IPS DF 4.7 (cell line): Measurements from ENCODE around the gene NDUFB8.

Experiments used
- DNase-seq: peaks from one replicate; pipeline ENCODE4 v3.0.0-alpha.2; 2013; ENCODE audit warnings: low spot score; ENCODE audit errors: extremely low read depth

NDUFB8 gene

GRCh38 chr10:100507357-100507732 is 22.3 kb downstream of the NDUFB8 start:
- DNase-seq: no peak

DNA sequence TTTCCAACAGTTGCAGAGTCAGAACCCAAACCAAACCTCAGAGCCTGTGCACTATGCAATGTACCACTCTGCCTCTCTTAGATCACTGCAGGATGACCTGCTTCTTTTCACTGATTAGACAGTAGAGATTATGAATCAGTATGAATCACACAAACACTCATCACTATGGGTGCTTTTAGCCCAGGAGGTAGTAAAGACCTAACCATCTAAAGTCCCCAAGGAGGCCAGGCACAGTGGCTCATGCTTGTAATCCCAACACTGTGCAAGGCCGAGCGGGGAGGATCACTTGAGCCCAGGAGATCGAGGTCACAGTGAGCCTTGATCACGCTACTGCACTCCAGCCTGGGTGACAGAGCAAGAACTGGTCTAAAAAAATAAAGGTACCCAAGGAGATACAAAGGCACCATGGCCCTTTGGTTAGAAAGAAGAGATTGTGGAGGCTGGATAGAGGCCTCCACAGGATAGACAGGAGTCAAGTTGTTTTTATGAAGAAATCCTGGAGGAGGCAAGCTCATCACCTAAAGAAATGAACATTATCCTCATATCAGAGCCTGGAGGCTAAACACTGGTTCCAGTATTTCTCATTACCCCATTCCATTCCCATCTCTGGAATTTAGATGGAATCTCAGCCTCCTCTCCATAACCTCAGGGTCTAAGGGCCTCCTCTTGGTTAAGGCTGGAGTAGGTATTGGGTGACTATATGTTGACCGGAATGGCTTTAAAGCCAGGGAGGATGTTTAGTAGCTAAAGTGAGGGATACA is 22.9 kb downstream of the NDUFB8 start:
- DNase-seq: no peak

DNA sequence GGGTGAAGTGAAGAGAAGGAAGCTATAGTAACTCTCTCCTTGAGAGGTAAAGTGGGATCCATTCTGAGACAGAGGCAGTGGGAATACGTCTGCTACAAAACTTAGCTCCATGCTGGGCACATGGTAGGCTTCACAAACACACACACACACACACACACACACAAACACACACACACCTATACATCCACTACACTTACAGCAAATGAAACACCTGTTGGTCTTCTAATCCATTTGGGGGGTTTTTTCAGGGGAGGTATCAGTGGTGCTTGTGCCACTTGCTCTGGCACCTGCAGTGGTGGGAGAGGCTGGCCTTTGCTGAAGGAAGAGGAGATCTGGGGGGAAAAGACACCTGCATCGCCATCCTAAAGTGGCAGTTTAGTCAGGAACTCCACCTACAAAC is 24.5 kb downstream of the NDUFB8 start:
- DNase-seq: no peak

DNA sequence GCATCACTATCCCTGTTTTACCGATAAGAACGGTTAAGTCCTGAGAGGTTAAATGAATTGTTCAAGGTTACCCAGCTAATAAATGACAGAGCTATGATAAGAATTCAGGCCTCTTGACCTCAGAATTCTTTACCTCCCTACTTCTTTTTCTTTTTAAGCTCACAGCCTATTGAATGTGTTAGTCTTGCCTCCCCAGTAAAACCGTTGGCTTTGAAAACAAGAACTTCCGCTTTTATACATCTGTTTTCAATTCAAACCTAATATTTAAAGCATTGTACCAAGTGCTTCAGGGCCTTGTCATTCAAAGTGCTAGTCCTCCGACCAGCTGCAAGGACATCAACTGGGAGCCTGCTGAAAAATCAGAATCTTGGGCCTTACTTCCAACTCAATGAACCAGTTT is 25.6 kb downstream of the NDUFB8 start:
- DNase-seq: no peak

GRCh38 chr10:100502926-100503494 is 26.7 kb downstream of the NDUFB8 start:
- DNase-seq: no peak

DNA sequence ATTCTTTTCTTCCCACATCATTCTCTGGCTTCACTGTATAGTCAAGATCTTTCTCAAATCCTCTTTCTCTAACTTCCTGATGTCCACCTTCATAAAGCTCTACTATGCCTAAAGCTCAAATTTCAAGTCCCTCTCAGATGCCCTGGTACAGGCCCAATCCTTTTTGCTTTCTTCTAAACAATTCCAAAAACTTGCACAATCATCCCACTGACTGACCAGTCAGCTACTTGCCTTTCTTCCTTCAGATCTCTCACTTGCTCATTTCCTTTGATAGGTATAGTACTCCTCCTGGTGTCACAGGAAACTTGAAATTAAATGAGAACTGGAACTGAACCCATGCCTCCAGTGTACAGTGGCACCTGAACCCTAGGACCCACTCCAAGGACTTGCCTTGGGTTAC is 28.2 kb downstream of the NDUFB8 start:
- DNase-seq: no peak

- no peak for DNase-seq
Observed at GRCh38 chr10:100498059-100498458, 31.6 kb downstream of the NDUFB8 start.

DNA sequence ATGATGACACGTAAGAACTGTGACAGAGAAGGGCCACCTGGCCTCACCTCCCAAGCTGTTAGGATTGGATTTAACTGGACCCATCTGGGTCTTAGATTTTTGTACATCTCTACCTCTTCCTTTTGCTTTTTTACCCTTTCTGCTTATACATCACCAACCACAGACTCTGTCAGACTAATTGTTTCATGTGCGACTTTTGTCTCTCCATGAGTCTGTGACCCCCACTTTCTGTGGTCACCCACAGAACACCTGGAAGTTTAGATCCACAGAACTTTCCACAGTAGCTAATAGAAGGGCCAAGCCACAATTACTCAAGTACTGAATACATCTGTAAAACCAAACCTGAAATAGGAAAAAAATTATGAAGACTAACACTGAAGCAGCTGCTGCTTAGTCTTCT is 33.1 kb downstream of the NDUFB8 start:
- no peak for DNase-seq

- DNase-seq: no peak
Observed at GRCh38 chr10:100490531-100490930, 39.1 kb downstream of the NDUFB8 start.

DNA sequence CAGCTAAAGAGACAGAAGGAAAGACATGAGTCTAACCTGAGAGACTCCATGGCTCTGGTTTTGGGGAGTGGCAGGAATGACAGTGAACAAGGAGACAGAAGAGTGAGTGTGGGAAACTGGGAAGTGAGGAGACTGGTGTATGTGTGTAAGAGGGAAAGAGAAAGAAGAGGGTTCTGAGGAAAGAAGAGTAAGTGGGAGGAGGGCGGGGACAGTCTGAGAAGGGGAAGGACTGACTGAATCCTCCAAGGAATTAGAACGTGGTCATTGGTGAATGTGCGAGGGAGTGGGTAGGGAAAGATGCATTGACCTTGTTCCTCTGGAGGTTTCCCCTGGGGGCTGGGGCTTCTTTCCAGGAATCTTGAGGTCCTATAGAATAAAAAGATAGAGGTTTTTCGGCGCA is 40.3 kb downstream of the NDUFB8 start:
- DNase-seq: no peak

DNA sequence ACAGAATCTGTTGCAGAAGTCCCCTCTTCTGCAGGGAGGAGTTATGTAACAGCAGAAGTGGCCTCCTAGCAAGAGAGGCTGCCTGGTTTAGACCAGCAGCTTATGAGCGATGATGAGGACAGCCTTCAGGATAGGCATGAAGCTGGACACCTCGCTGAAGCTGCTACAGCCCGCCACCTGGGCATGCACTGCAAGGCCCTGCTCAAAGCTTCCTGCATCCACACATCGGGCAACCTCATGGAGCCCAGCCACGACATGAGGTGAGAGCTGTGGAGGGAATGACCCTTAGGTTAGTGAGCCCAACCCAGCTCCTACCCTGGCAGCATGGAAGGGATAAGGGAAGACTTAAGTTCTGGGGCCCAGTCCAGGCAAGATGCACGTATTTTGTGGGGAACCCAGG is 42.1 kb downstream of the NDUFB8 start:
- DNase-seq: no peak

- peak; percentile 51 for DNase-seq
Observed at GRCh38 chr10:100485801-100486495, 43.7 kb downstream of the NDUFB8 start.

GRCh38 chr10:100485366-100485765 is 44.3 kb downstream of the NDUFB8 start:
- DNase-seq: no peak

GRCh38 chr10:100483876-100484666 is 45.6 kb downstream of the NDUFB8 start:
- no peak for DNase-seq

GRCh38 chr10:100482834-100483185 is 46.9 kb downstream of the NDUFB8 start:
- DNase-seq: no peak

- peak; percentile 44 for DNase-seq
Observed at GRCh38 chr10:100482181-100482833, 47.4 kb downstream of the NDUFB8 start.

GRCh38 chr10:100481462-100482081 is 48.1 kb downstream of the NDUFB8 start:
- DNase-seq: peak; percentile 91

GRCh38 chr10:100480002-100480401 is 49.7 kb downstream of the NDUFB8 start:
- no peak for DNase-seq

DNA sequence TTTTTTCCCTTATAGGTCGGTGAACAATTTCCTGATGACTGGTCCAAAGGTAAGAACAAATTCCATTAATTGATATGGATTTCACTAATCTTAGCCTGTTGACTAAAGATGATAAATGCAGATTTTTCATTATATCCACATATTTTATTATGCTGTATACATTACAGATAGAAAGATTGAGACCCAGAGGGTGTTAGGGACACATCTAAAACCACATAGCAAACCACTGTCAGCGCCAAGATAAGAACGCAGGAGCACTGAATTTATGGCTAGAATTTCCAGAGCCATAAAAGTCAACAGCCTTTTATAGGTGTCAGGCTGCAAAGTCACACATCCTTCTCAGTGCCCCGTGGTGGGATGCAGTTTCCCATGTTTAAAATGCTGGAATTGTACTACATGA is 50.6 kb downstream of the NDUFB8 start:
- DNase-seq: no peak

DNA sequence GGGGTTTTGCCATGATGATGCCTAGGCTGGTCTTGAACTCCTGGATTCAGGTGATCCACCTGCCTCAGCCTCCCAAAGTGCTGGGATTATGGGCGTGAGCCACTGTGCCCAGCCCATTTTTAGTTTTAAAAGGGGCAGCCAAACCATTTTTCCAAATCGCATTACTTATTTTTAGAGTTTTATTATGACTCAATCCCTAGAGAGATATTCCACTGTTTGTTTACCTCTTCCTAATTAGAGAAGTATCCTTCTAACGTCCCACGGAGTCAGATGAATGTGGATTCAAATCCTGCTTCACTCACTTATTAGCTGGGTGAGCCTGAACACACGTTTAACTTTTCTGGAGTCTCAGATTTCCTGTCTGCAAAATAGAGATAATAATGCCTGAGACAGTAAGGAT is 51.7 kb downstream of the NDUFB8 start:
- DNase-seq: no peak
